CD4-positive, alpha-beta T cell treated with Interleukin-15 for 4 hours (primary cell): Measurements from ENCODE around the gene CNTNAP5.

Experiments
- DNase-seq: peaks from one replicate; pipeline ENCODE4 v3.0.0-alpha.2; 2020; ENCODE audit warnings: low spot score

Gene CNTNAP5

GRCh38 chr2:124063596-124063995 lies 38.5 kb downstream of the CNTNAP5 start:
- DNase-seq = no peak

- DNase-seq = no peak
These were observed 40.5 kb downstream of the CNTNAP5 start for GRCh38 chr2:124065636-124066035.

DNA sequence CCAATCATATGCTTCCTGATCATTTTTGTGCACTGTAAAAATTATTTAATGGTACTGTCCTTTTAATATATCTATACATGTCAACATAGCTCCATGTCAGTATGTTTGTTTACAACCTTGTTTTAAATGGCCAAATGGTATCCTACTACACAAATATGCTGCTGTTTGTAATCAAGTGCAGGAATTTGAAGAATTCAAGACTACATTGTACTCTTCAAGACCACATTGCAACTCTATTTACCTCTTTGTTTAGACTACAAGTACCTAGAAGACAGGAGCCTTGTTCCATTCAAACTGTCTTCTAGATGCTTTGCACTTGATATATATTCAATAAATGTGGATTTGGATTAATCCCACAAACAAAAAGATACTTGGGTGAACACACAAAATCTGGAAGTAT lies 41.7 kb downstream of the CNTNAP5 start:
- DNase-seq = no peak

DNA sequence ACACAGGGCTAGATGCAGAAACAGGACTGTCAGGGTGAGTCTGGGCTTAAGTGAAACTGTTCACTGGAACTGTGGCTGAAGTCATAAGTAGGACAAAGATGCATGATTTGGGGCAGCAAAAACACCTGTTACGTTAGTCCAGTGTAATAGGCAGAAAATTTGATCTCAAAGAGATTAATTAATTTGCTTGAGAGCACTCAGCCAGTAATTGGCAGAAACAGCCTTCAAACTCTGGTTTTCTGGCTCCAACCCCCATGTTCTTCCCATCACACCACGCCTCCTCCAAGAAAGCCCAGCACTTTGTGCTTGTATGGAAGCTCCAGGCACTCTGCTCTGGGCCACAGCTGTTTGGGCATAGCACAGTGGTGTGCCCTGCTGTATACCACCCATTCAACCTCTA lies 54.0 kb downstream of the CNTNAP5 start:
- no peak for DNase-seq

DNA sequence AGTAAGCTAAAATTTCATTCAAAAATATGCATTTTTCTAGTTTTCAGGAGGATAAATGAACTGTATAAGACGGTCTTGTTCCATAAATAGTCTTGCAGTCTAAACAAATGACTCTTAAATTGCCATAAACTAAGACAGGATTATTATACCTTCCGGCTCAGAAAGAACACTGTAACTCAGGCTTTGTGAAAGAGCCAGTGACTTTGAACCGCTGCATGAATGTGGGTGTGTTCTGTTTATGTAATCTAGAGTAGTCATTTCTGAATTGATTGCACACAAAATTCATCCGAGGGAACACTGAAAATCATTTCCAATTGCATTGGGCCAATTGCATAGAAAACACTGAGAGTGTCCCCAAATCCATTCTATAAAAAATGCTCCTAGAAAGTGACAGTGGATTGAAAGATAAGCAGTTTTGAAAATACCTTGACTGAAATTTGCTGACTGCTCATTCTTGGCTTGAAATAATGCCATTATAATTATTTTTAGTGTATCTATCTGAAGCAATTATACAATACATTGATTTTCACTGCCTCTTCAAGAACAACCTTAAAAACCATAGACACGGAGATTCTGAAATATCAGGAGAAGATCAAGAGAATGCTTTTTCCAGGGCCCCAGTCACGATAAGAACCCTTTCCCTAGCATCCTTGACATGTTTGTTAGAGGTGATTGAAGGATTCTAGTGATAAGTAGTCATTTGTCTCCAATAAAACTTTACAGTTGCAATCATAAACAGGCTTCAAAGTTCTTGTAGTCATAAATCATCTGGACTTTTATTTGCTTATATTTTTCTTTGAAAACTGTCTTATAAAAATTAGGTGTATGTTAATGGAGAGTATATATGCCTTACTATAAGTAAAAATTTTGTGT lies 55.4 kb downstream of the CNTNAP5 start:
- no peak for DNase-seq

- DNase-seq = no peak
These were observed 56.1 kb downstream of the CNTNAP5 start for GRCh38 chr2:124081154-124081716.

GRCh38 chr2:124088616-124089015 lies 63.5 kb downstream of the CNTNAP5 start:
- DNase-seq = no peak

- no peak for DNase-seq
These were observed 66.6 kb downstream of the CNTNAP5 start for GRCh38 chr2:124091721-124092120.

DNA sequence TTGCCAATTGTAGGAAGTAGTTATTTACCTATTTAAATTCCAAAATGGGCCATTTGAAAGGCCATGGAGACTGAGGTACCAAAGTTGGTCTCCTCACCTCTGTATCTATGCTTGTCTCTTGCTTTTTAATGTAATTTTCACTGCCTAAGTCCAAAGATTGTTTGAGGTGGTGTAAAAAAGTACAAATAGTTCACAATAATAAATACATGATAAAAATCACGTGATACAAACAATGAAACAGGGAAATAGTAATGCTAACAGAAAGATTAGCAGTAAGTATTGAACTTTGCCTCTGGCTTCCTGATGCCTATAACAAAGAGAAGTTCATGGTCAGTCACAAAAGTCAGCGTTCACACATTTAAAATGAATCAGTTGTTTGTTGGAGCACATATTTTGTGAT lies 67.6 kb downstream of the CNTNAP5 start:
- DNase-seq = no peak

- no peak for DNase-seq
These were observed 79.8 kb downstream of the CNTNAP5 start for GRCh38 chr2:124104914-124105313.

- DNase-seq = no peak
These were observed 87.1 kb downstream of the CNTNAP5 start for GRCh38 chr2:124112206-124112605.

- DNase-seq = no peak
These were observed 87.9 kb downstream of the CNTNAP5 start for GRCh38 chr2:124112966-124113365.

DNA sequence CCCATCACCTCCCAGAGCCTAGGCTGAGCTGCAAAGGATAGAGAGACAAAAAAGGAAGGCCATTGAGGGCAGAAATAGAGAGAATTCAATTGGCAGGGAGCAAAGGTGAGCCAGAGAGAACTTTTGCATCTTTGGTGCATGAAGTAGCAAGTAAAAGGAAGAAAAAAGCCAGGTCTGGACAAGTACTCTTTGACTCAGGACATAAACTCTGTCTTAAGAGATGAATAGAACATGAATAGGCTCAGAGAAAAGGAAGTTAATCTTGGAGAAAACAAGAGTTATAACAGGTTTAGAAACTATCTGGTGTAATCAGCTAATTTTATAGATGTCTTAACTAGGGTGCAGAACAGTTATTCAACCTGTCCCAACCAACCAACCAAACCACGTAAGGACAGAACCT lies 95.2 kb downstream of the CNTNAP5 start:
- no peak for DNase-seq

GRCh38 chr2:124121106-124121505 lies 96.0 kb downstream of the CNTNAP5 start:
- DNase-seq = no peak

DNA sequence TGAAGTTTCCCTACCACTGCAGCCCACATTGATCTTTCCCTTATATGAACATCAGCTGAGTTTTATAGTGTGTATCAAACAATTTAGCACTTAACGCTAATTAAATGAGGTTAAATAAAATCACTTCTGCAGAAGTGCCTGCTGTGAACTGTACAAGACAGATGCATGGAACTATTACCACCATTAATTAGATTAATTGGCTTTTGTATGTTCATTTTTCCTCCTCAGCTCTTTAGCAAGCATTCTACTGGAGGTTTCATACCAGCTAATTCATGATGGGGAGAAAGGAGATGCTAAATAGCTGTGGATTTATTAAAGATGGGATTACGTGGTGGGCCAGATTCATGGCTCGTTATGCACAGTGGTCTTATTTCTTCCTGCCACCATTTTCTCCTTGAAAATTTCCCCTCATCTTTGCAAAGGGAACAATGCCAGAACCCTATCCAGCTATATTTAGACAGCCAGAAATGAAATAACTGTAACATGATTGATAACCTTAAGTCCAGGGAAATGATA lies 96.7 kb downstream of the CNTNAP5 start:
- no peak for DNase-seq

GRCh38 chr2:124122340-124122739 lies 97.3 kb downstream of the CNTNAP5 start:
- DNase-seq = no peak

GRCh38 chr2:124131276-124131675 lies 106.2 kb downstream of the CNTNAP5 start:
- no peak for DNase-seq

DNA sequence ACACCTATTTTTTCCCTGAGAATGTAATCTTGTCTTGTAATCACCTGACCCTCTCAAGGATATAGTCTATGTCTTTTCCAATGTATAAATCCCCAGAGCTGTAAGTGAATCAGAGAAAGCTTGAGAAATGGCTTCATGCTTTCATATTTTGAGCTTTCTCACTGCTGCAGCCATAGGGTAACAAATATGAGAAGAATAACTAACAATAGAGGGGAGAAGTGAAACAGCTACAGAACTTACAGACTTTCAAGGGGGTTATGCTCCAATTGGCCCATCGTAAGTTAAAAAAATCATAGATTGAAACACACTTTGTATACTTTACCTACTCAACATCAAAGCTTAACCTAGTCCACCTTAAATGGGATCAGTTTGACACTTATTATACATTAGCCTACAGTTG lies 111.0 kb downstream of the CNTNAP5 start:
- DNase-seq = no peak

- DNase-seq = no peak
These were observed 113.0 kb downstream of the CNTNAP5 start for GRCh38 chr2:124138076-124138475.

- no peak for DNase-seq
These were observed 120.9 kb downstream of the CNTNAP5 start for GRCh38 chr2:124145982-124146381.

DNA sequence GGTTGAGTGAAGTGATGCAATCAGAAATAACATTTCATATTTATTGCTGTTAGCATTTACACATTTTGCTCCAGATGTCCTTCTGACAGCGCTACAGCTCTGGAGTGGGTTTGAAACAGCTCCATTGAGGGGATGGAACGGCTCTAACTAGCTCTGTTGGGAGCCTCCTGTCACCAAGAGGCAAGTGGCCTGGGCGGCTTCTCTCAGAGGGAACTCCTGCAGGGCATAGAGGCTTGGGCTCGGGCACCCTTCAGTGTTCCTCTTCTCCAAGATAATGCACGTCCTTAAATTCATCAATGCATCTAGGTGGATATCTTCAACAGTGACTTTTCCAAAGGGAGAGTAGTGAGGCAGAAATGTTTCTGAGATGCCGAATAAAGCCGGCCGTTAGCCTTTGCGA lies 122.5 kb downstream of the CNTNAP5 start:
- no peak for DNase-seq

DNA sequence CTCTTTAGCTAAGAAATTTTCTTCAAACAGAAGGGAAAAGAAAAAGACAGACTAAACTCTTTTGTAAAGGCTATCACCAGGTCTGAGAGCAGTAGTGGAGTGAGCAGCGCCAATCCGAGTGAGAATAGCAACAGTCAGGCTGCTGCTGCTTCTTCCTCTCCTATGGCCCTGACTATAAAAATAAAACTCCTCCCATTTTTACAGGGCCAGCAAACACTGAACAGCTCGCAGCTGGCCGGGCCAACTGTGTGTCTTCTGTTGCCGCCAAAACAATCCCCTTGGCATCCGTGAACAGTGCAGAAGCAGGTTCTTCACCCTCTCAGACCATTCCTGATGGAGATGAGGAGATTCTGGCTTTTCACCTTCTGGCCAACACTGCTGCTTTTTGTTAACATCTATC lies 124.5 kb downstream of the CNTNAP5 start:
- DNase-seq = no peak

GRCh38 chr2:124151691-124152090 lies 126.6 kb downstream of the CNTNAP5 start:
- DNase-seq = no peak

DNA sequence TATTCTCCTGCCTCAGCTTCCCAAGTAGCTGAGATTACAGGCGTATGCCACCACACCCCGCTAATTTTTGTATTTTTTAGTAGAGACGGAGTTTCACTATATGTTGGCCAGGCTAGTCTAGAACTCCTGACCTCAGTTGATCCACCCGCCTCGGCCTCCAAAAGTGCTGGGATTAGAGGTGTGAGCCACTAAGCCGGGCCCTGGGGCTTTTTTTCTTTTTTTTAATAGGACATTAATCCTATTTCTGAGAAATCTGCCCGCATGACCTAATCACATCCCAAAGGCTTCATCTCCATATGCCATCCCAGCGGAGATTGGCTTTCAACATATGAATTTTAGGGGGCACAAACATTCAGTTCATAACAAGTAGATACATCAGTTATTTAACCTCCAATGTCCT lies 128.6 kb downstream of the CNTNAP5 start:
- no peak for DNase-seq
